Natural killer cell (primary cell): Measurements from ENCODE around the gene CHD1L. TPM values are rescaled to one million over a fixed set of nuclear protein-coding genes. Genes with fewer than 3 reads are reported as not detected.
"Not testable (repeated sequence)": the region's sequence is repeated elsewhere in the genome, so short reads cannot be mapped to it uniquely, and the experiment has no call there.

Experiments
- ATAC-seq, 3 donors: fragments of 150-1000 bp in 2 of 3; fragments of 200-7000 bp in 1 of 3; cut with Tn5 transposase; 1 replicate in 1 of 3; 2 replicates in 2 of 3; pipeline ENCODE4 v1.10.0; 2021; ENCODE audit warnings: mild to moderate bottlenecking in 2 of 3, moderate library complexity in 2 of 3
- DNase-seq, 2 donors: peaks; one replicate each; pipeline versions ENCODE4 v3.0.0 to v3.0.0-alpha.2; 2013 to 2021; ENCODE audit warnings: mixed read lengths in 1 of 2
- H3K27ac ChIP-seq: one replicate; pipeline ENCODE4 v1.5.1; 2013; ENCODE audit warnings: mild to moderate bottlenecking, low read length
- H3K27me3 ChIP-seq: one replicate; pipeline ENCODE4 v1.6.1; 2013; ENCODE audit warnings: low read length; ENCODE audit not compliant: control insufficient read depth, insufficient read depth
- H3K36me3 ChIP-seq: one replicate; pipeline ENCODE4 v1.6.1; 2013; ENCODE audit warnings: low read length; ENCODE audit not compliant: control insufficient read depth, insufficient read depth
- H3K4me1 ChIP-seq: one replicate; pipeline ENCODE4 v1.6.1; 2013; ENCODE audit warnings: low read length; ENCODE audit not compliant: control insufficient read depth, insufficient read depth
- H3K4me3 ChIP-seq: one replicate; pipeline ENCODE4 v1.5.1; 2013; ENCODE audit warnings: low read length
- H3K9me3 ChIP-seq: one replicate; pipeline ENCODE4 v1.6.1; 2013; ENCODE audit warnings: low read length; ENCODE audit not compliant: control insufficient read depth, insufficient read depth
- H3K27ac Mint-ChIP-seq, 2 donors: one replicate each; pipeline ENCODE4 v1.8.0; 2022; ENCODE audit warnings: mild to moderate bottlenecking in 2 of 2, mixed read lengths in 2 of 2, moderate library complexity in 1 of 2
- H3K27me3 Mint-ChIP-seq, 2 donors: one replicate each; pipeline ENCODE4 v1.8.0; 2022; ENCODE audit warnings: low read depth in 2 of 2, mixed read lengths in 2 of 2
- H3K36me3 Mint-ChIP-seq: one replicate; pipeline ENCODE4 v1.8.0; 2022; ENCODE audit warnings: mixed read lengths
- H3K4me1 Mint-ChIP-seq, 2 donors: one replicate each; pipeline ENCODE4 v1.8.0; 2022; ENCODE audit warnings: mixed read lengths in 2 of 2
- H3K4me3 Mint-ChIP-seq: one replicate; pipeline ENCODE4 v1.8.0; 2022; ENCODE audit warnings: mild to moderate bottlenecking, moderate library complexity, mixed read lengths
- H3K9me3 Mint-ChIP-seq, 2 donors: one replicate each; pipeline ENCODE4 v1.8.0; 2022; ENCODE audit warnings: mixed read lengths in 2 of 2
- WGBS: methylation state at CpG from one replicate; pipeline ENCODE4 v1.1.7; 2013; ENCODE audit warnings: missing lambda C conversion rate; ENCODE audit not compliant: insufficient coverage; 5-methylcytosine and 5-hydroxymethylcytosine counted together
- intact Hi-C: fragments of 100-400 bp; cut with micrococcal nuclease; formaldehyde crosslinking; loops from one replicate; pipeline ENCODE4 v1.14.2; 2022
- total RNA-seq, 4 donors: library from RNA; stranded (reverse); fragments of 120-200 nt in 1 of 4; gene quantifications; one replicate each; pipeline versions ENCODE4 v1.2.3 to v1.2.4, GENCODE V29; 2013 to 2022
- TF ChIP-seq, protein P1 (sequence below): fragments of 200-600 bp; IDR thresholded peaks from one replicate; pipeline ENCODE4 v1.8.0; 2022; ENCODE audit warnings: antibody characterized with exemption

The CHD1L gene
- total RNA-seq, 3 donors from 2014 or later (not counting 1 experiment from before 2014, with no cell fraction given): 35.8 to 45.7 (median 44.0) TPM

DNA sequence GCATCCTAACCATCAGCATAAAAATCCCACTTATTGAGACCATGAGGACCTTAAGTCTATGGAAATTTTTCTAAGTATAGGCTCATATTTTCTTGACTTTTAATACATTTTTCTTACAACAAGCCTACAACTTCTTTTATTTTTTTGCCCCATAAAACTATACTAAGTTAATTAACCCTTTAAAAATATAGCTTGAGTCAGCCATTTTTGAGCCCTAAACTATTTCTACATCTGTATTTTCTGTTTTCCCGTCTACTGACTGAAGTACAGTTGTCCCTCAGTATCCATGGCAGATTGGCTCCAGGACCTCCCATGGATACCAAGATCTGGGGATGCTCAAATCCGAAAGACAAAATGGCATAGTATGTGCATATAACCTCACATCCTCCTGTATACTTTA lies 55.0 kb downstream of the CHD1L start:
- Histone ChIP-seq H3K4me3 (no peak overlapping the region), H3K36me3 (peaks cover 37% of the 10 kb centered on the region), H3K9me3 (peaks cover 7% of the 10 kb centered on the region), H3K27ac (no peak overlapping the region), H3K4me1 (no peaks in the 10 kb centered on the region), H3K27me3 (no peaks in the 10 kb centered on the region)
- Mint-ChIP-seq H3K27me3 (no peaks in the 10 kb centered on the region), H3K9me3 (peaks cover 10 to 17% of the 10 kb centered on the region in 2 donors), H3K4me1 (no peaks in the 10 kb centered on the region), H3K4me3 (no peak overlapping the region), H3K36me3 (peaks cover 78% of the 10 kb centered on the region), H3K27ac (no peak overlapping the region)
- intact Hi-C loops: no loop called here
- WGBS: 98% methylated on average over 2 of the region's 2 CpGs
- ATAC-seq: no peak
- TF ChIP-seq, protein P1, sequence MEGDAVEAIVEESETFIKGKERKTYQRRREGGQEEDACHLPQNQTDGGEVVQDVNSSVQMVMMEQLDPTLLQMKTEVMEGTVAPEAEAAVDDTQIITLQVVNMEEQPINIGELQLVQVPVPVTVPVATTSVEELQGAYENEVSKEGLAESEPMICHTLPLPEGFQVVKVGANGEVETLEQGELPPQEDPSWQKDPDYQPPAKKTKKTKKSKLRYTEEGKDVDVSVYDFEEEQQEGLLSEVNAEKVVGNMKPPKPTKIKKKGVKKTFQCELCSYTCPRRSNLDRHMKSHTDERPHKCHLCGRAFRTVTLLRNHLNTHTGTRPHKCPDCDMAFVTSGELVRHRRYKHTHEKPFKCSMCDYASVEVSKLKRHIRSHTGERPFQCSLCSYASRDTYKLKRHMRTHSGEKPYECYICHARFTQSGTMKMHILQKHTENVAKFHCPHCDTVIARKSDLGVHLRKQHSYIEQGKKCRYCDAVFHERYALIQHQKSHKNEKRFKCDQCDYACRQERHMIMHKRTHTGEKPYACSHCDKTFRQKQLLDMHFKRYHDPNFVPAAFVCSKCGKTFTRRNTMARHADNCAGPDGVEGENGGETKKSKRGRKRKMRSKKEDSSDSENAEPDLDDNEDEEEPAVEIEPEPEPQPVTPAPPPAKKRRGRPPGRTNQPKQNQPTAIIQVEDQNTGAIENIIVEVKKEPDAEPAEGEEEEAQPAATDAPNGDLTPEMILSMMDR: no peak
- DNase-seq: no peak

DNA sequence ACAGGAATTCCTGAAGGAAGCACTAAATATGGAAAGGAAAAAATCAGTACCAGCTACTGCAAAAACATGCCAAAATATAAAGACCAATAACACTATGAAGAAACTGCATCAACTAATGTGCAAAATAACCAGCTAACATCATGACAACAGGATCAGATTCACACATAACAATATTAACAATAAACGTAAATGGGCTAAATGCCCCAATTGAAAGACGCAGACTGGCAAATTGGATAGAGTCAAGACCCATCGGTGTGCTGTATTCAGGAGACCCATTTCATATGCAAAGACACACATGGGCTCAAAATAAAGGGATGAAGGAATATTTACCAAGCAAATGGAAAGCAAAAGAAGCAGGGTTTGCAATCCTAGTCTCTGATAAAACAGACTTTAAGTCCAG lies 63.3 kb downstream of the CHD1L start:
- H3K36me3 Mint-ChIP-seq: peaks cover 45% of the 10 kb centered on the region
- DNase-seq, H3K27me3 ChIP-seq, H3K27me3 Mint-ChIP-seq, H3K27ac ChIP-seq, ATAC-seq, H3K27ac Mint-ChIP-seq, H3K9me3 ChIP-seq, H3K4me1 ChIP-seq, H3K4me3 Mint-ChIP-seq, H3K4me1 Mint-ChIP-seq, H3K36me3 ChIP-seq, intact Hi-C loops, H3K4me3 ChIP-seq: not testable (repeated sequence)
- H3K9me3 Mint-ChIP-seq: peaks cover 17 to 39% of the 10 kb centered on the region in 2 donors
- 98% methylated on average over 3 of the region's 3 CpGs for WGBS

DNA sequence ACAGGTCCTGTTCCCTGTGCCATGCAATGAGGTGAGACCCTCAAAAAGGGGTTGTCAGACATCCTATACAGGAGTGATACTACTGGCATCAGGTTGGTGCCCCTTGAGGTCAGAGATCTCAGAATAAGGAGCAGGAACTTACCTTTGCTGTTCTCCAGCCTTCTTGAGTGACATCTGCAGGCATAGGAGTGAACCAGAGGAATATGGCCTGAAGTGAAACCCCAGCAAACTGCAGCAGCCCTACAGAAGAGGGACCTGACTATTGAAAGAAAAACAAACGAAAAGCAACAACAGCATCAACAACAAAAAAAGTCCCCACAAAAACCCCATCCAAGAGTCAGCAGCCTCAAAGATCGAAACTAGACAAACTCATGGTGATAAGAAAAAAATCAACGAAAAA lies 74.5 kb downstream of the CHD1L start:
- Mint-ChIP-seq H3K4me1 (no peaks in the 10 kb centered on the region), H3K9me3 (no peaks in the 10 kb centered on the region), H3K36me3 (no peaks in the 10 kb centered on the region), H3K27me3 (peaks cover 11 to 22% of the 10 kb centered on the region in 2 donors), H3K27ac (no peak overlapping the region), H3K4me3 (no peak overlapping the region)
- H3K27ac ChIP-seq: no peak overlapping the region
- TF ChIP-seq, protein P1: no peak
- intact Hi-C loops: no loop called here
- no peaks in the 10 kb centered on the region for H3K9me3 ChIP-seq
- no peak overlapping the region for H3K4me3 ChIP-seq
- WGBS: 80% methylated on average over 3 of the region's 3 CpGs
- H3K27me3 ChIP-seq: no peaks in the 10 kb centered on the region
- H3K4me1 ChIP-seq: no peaks in the 10 kb centered on the region
- no peaks in the 10 kb centered on the region for H3K36me3 ChIP-seq
- no peak for ATAC-seq
- DNase-seq: no peak

DNA sequence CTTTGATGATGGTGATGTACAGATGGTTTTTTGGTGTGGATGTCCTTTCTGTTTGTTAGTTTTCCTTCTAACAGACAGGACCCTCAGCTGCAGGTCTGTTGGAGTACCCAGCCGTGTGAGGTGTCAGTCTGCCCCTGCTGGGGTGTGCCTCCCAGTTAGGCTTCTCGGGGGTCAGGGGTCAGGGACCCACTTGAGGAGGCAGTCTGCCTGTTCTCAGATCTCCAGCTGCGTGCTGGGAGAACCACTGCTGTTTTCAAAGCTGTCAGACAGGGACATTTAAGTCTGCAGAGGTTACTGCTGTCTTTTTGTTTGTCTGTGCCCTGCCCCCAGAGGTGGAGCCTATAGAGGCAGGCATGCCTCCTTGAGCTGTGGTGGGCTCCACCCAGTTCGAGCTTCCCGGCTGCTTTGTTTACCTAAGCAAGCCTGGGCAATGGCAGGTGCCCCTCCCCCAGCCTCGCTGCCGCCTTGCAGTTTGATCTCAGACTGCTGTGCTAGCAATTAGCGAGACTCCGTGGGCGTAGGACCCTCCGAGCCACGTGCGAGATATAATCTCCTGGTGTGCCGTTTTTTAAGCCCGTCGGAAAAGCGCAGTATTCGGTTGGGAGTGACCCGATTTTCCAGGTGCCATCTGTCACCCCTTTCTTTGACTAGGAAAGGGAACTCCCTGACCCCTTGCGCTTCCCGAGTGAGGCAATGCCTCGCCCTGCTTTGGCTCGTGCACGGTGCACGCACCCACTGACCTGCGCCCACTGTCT lies 84.6 kb downstream of the CHD1L start:
- DNase-seq, H3K9me3 ChIP-seq, H3K4me1 ChIP-seq, H3K27me3 ChIP-seq, H3K4me3 Mint-ChIP-seq, intact Hi-C loops, H3K36me3 Mint-ChIP-seq, H3K9me3 Mint-ChIP-seq, H3K27ac ChIP-seq, H3K36me3 ChIP-seq, H3K27ac Mint-ChIP-seq, H3K4me1 Mint-ChIP-seq, H3K4me3 ChIP-seq, ATAC-seq: not testable (repeated sequence)
- 91% methylated on average over 21 of the region's 26 CpGs for WGBS
- H3K27me3 Mint-ChIP-seq: peaks cover 7 to 15% of the 10 kb centered on the region in 2 donors
